ENCODE results near the gene SOHLH1. TPM values are rescaled to one million over a fixed set of nuclear protein-coding genes. Genes with fewer than 3 reads are reported as not detected.

Gene SOHLH1
- total and polyA plus RNA-seq, 12 donors: not detected

GRCh38 chr9:135711391-135711790 lies 12.1 kb upstream of the SOHLH1 start:
- no peak for TF ChIP-seq CTCF (IDR thresholded peaks at IDR 0.05)
- Histone ChIP-seq H3K4me3 (no peak overlapping the region), H3K4me1 (peaks cover 0 to 4% (median 0%) of the 10 kb centered on the region in 9 donors), H3K27me3 (peaks cover 6 to 46% (median 37%) of the 10 kb centered on the region in 7 donors), H3K9me3 (no peaks in the 10 kb centered on the region), H3K36me3 (no peaks in the 10 kb centered on the region), H3K27ac (no peak overlapping the region)
- intact Hi-C loops (cut with DNase I): no loop called here
- DNase-seq (no peak), ATAC-seq (no peak)
- WGBS, 2 donors: 85 to 88% methylated on average over 12 of the region's 12 CpGs

GRCh38 chr9:135708164-135708563 lies 8.9 kb upstream of the SOHLH1 start:
- WGBS, 2 donors: 86 to 87% methylated on average over 4 of the region's 4 CpGs
- Histone ChIP-seq H3K27ac (no peak overlapping the region), H3K27me3 (peaks cover 0 to 40% (median 28%) of the 10 kb centered on the region in 7 donors), H3K9me3 (no peaks in the 10 kb centered on the region), H3K36me3 (no peaks in the 10 kb centered on the region), H3K4me1 (peaks cover 0 to 15% (median 0%) of the 10 kb centered on the region in 9 donors), H3K4me3 (no peak overlapping the region)
- intact Hi-C loops (cut with DNase I): loop anchor here in 2 of 10 donors (10.0 kb wide), 1 partner anchor 417 kb away; no protein-coding TSS in a partner anchor
- DNase-seq (no peak), ATAC-seq (no peak)
- TF ChIP-seq CTCF (IDR thresholded peaks at IDR 0.05): no peak

- DNase-seq (no peak), ATAC-seq (no peak)
- WGBS, 2 donors: 39 to 46% methylated on average over 23 of the region's 23 CpGs
- Histone ChIP-seq H3K27me3 (peaks cover under 1 to 41% (median 28%) of the 10 kb centered on the region in 7 donors), H3K27ac (no peak overlapping the region), H3K36me3 (no peaks in the 10 kb centered on the region), H3K9me3 (no peaks in the 10 kb centered on the region), H3K4me1 (peaks cover 0 to 17% (median under 1%) of the 10 kb centered on the region in 9 donors), H3K4me3 (no peak overlapping the region)
- intact Hi-C loops (cut with DNase I): loop anchor here in 2 of 10 donors (10.0 kb wide), 1 partner anchor 417 kb away; no protein-coding TSS in a partner anchor
- TF ChIP-seq CTCF (IDR thresholded peaks at IDR 0.05): no peak
Measured at GRCh38 chr9:135707252-135708138, 8.2 kb upstream of the SOHLH1 start.

GRCh38 chr9:135706288-135706687 lies 7.0 kb upstream of the SOHLH1 start:
- 78 to 84% methylated on average over 9 of the region's 9 CpGs for WGBS, 2 donors
- Histone ChIP-seq H3K4me3 (no peak overlapping the region), H3K4me1 (peaks cover 0 to 28% (median 11%) of the 10 kb centered on the region in 9 donors), H3K9me3 (no peaks in the 10 kb centered on the region), H3K36me3 (no peaks in the 10 kb centered on the region), H3K27me3 (peaks cover 5 to 51% (median 37%) of the 10 kb centered on the region in 7 donors), H3K27ac (no peak overlapping the region)
- no peak for ATAC-seq
- DNase-seq: no peak
- no peak for TF ChIP-seq CTCF (IDR thresholded peaks at IDR 0.05)
- intact Hi-C loops (cut with DNase I): loop anchor here in 2 of 10 donors (10.0 kb wide), 1 partner anchor 419 kb away; no protein-coding TSS in a partner anchor

Data from heart right ventricle (tissue), 16 donors.